GM23338 (cell line): ENCODE measurements around the gene MEMO1. TPM values are rescaled to one million over a fixed set of nuclear protein-coding genes. Genes with fewer than 3 reads are reported as not detected.

ENCODE experiments used
- ATAC-seq: fragments of 200-7000 bp; cut with Tn5 transposase; 3 replicates; pipeline ENCODE4 v1.9.1; 2020
- DNase-seq: peaks from one replicate; pipeline ENCODE4 v3.0.0-alpha.2; 2015; ENCODE audit warnings: low spot score
- H2AFZ ChIP-seq: fragments of 200-600 bp; sonication (generic); 2 replicates; pipeline ENCODE4 v1.8.0; 2016; ENCODE audit warnings: antibody characterized with exemption, mild to moderate bottlenecking, moderate library complexity
- H3F3A ChIP-seq: fragments of 200-600 bp; sonication (generic); replicated peaks from 2 replicates; pipeline ENCODE4 v1.8.0; 2017; ENCODE audit warnings: antibody characterized with exemption, mixed run types, low read depth
- H3K27ac ChIP-seq: fragments of 200-600 bp; sonication (generic); 2 replicates; pipeline ENCODE4 v1.6.1; 2016; ENCODE audit warnings: low read depth
- H3K27me3 ChIP-seq: fragments of 200-600 bp; sonication (generic); 2 replicates; pipeline ENCODE4 v1.8.0; 2016; ENCODE audit warnings: mild to moderate bottlenecking, mixed run types, moderate library complexity; ENCODE audit not compliant: insufficient read depth
- H3K36me3 ChIP-seq: fragments of 200-600 bp; sonication (generic); 2 replicates; pipeline ENCODE4 v1.8.0; 2016; ENCODE audit warnings: mild to moderate bottlenecking; ENCODE audit not compliant: insufficient read depth
- H3K4me1 ChIP-seq: fragments of 200-600 bp; sonication (generic); 2 replicates; pipeline ENCODE4 v1.8.0; 2016; ENCODE audit warnings: mild to moderate bottlenecking, moderate library complexity; ENCODE audit not compliant: insufficient read depth
- H3K4me2 ChIP-seq: fragments of 200-600 bp; sonication (generic); 2 replicates; pipeline ENCODE4 v1.7.1; 2017; ENCODE audit warnings: mixed run types
- H3K4me3 ChIP-seq: fragments of 200-600 bp; sonication (generic); 2 replicates; pipeline ENCODE4 v1.6.1; 2016; ENCODE audit warnings: mixed run types
- H3K79me2 ChIP-seq: fragments of 200-600 bp; sonication (generic); replicated peaks from 2 replicates; pipeline ENCODE4 v1.8.0; 2017; ENCODE audit warnings: mild to moderate bottlenecking; ENCODE audit not compliant: insufficient read depth
- H3K9me2 ChIP-seq: fragments of 200-600 bp; sonication (generic); 2 replicates; pipeline ENCODE4 v1.8.0; 2017; ENCODE audit not compliant: insufficient read depth
- H4K20me1 ChIP-seq: fragments of 200-600 bp; sonication (generic); replicated peaks from 2 replicates; pipeline ENCODE4 v1.8.0; 2017; ENCODE audit warnings: mild to moderate bottlenecking; ENCODE audit not compliant: insufficient read depth
- H3K27ac Mint-ChIP-seq: 2 replicates; pipeline ENCODE4 v1.8.0; 2020; ENCODE audit warnings: inconsistent platforms, mild to moderate bottlenecking, moderate library complexity, mixed read lengths
- H3K27me3 Mint-ChIP-seq: 3 replicates; pipeline ENCODE4 v1.8.0; 2022; ENCODE audit warnings: low read depth, mild to moderate bottlenecking, moderate library complexity, mixed read lengths, inconsistent platforms; ENCODE audit not compliant: insufficient read depth, poor library complexity
- H3K36me3 Mint-ChIP-seq: 3 replicates; pipeline ENCODE4 v1.8.0; 2021; ENCODE audit warnings: low read depth, mild to moderate bottlenecking, inconsistent platforms, moderate library complexity, mixed read lengths
- H3K4me1 Mint-ChIP-seq: 3 replicates; pipeline ENCODE4 v1.8.0; 2020; ENCODE audit warnings: mild to moderate bottlenecking, inconsistent platforms, mixed read lengths
- H3K4me3 Mint-ChIP-seq: 3 replicates; pipeline ENCODE4 v1.8.0; 2021; ENCODE audit warnings: moderate library complexity, mild to moderate bottlenecking, inconsistent platforms, mixed read lengths
- H3K9me3 Mint-ChIP-seq: 3 replicates; pipeline ENCODE4 v1.8.0; 2020; ENCODE audit warnings: moderate library complexity, mild to moderate bottlenecking, inconsistent platforms, mixed read lengths
- CREB1 ChIP-seq: fragments of 250-450 bp; sonication (Bioruptor Pico); IDR thresholded peaks from 2 replicates; pipeline ENCODE4 v1.5.0; 2020; ENCODE audit warnings: low read depth, mild to moderate bottlenecking, moderate library complexity
- CTCF ChIP-seq, 2 experiments: fragments of 200-600 bp in 1 of 2; sonication (generic) in 1 of 2; conservative IDR thresholded peaks; 2 replicates each; pipeline versions ENCODE4 v1.5.1 to v1.6.1; 2016 to 2017; ENCODE audit warnings: antibody characterized with exemption in 2 of 2, low read depth in 2 of 2, mild to moderate bottlenecking in 2 of 2, moderate library complexity in 1 of 2
- ETS1 ChIP-seq: IDR thresholded peaks from 2 replicates; pipeline ENCODE4 v1.6.1; 2016; ENCODE audit warnings: antibody characterized with exemption
- EZH2 ChIP-seq: fragments of 200-600 bp; sonication (generic); IDR thresholded peaks from one replicate; pipeline ENCODE4 v1.8.0; 2017; ENCODE audit warnings: antibody characterized with exemption, mild to moderate bottlenecking, low read depth; ENCODE audit not compliant: unreplicated experiment
- EZH2phosphoT487 ChIP-seq: fragments of 200-600 bp; sonication (generic); IDR thresholded peaks from one replicate; pipeline ENCODE4 v1.8.1; 2018; ENCODE audit warnings: antibody characterized with exemption; ENCODE audit not compliant: unreplicated experiment
- JUNB ChIP-seq: IDR thresholded peaks from one replicate; pipeline ENCODE4 v1.6.1; 2016; ENCODE audit warnings: antibody characterized with exemption; ENCODE audit not compliant: unreplicated experiment
- NANOG ChIP-seq: IDR thresholded peaks from 2 replicates; pipeline ENCODE4 v1.6.1; 2016; ENCODE audit warnings: antibody characterized with exemption, borderline replicate concordance
- POLR2AphosphoS5 ChIP-seq: IDR thresholded peaks from 2 replicates; pipeline ENCODE4 v1.6.1; 2016; ENCODE audit warnings: antibody characterized with exemption, low read depth
- REST ChIP-seq: IDR thresholded peaks from one replicate; pipeline ENCODE4 v1.6.1; 2018; ENCODE audit warnings: antibody characterized with exemption; ENCODE audit not compliant: unreplicated experiment
- STAT1 ChIP-seq: IDR thresholded peaks from one replicate; pipeline ENCODE4 v1.6.1; 2016; ENCODE audit warnings: antibody characterized with exemption; ENCODE audit not compliant: unreplicated experiment
- ZNF114 ChIP-seq: fragments of 250-450 bp; sonication (Bioruptor Pico); IDR thresholded peaks from 2 replicates; pipeline ENCODE4 v1.5.0; 2020; ENCODE audit warnings: mild to moderate bottlenecking, moderate library complexity
- ZNF331 ChIP-seq: fragments of 250-450 bp; sonication (Bioruptor Pico); IDR thresholded peaks from 2 replicates; pipeline ENCODE4 v1.5.0; 2020; ENCODE audit warnings: low read depth, mild to moderate bottlenecking, moderate library complexity
- polyA plus RNA-seq: library from polyadenylated mRNA; unstranded; fragments of >200 nt; fragmentation: Nextera tagmentation; extraction: Ambion mirVana; gene quantifications from 2 replicates; pipeline ENCODE4 v1.2.1, GENCODE V29; 2016
- total RNA-seq: library from RNA; depleted of rRNA; stranded (reverse); fragments of >200 nt; shearing (Covaris generic); gene quantifications from 2 replicates; pipeline ENCODE4 v1.2.3, GENCODE V29; 2014

MEMO1 gene
- total and polyA plus RNA-seq, 2 experiments from 2014 or later, result 39.1 to 67.0 TPM

DNA sequence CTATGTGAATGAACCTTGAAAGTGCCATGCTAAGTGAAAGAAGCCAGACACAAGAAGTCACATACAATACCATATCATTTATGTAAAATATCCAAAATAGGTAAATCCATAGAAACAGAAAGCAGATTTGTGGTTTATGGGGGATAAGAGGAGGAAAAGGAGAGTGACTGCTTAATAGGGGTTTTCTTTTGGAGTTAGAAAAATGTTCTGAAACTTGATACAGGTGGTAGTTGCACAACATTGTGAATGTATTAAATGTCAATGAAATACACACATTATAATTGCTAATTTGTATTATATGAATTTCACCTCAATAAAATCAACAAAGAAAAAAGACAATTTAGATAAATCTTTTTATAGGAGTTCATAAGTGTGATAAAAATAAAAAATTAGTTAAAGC is 37.1 kb downstream of the MEMO1 start (continued):
- TF ChIP-seq REST (no peak), JUNB (no peak), ZNF331 (CRISPR knock-in tag) (no peak), CTCF (conservative IDR thresholded peaks at IDR 0.05; ENCODE audit: low read depth in 2 of 2) (no peak)

GRCh38 chr2:31972059-31972458 is 38.7 kb downstream of the MEMO1 start:
- Histone ChIP-seq H2AFZ (no peak overlapping the region), H3K79me2 (peaks cover 99% of the 10 kb centered on the region), H3K27ac (no peak overlapping the region), H3K27me3 (no peaks in the 10 kb centered on the region), H3K4me3 (no peak overlapping the region), H3F3A (no peaks in the 10 kb centered on the region), H3K9me2 (no peaks in the 10 kb centered on the region), H3K36me3 (no peaks in the 10 kb centered on the region), H4K20me1 (peaks cover 25% of the 10 kb centered on the region; the same call in 1 of the 2 replicates), H3K4me2 (no peak overlapping the region), H3K4me1 (no peaks in the 10 kb centered on the region; the same call in 1 of the 2 replicates)
- H3K4me3 Mint-ChIP-seq, result no peak overlapping the region
- no peaks in the 10 kb centered on the region for H3K9me3 Mint-ChIP-seq
- ATAC-seq, result no peak
- H3K27me3 Mint-ChIP-seq, result peaks cover 3% of the 10 kb centered on the region
- H3K27ac Mint-ChIP-seq, result no peak overlapping the region
- H3K4me1 Mint-ChIP-seq, result no peaks in the 10 kb centered on the region
- DNase-seq, result no peak
- H3K36me3 Mint-ChIP-seq, result no peaks in the 10 kb centered on the region
- no peak for TF ChIP-seq NANOG
- no peak for TF ChIP-seq REST
- no peak for TF ChIP-seq ZNF331 (CRISPR knock-in tag)
- no peak for TF ChIP-seq CTCF (conservative IDR thresholded peaks at IDR 0.05; ENCODE audit: low read depth in 2 of 2)
- TF ChIP-seq EZH2phosphoT487, result no peak
- TF ChIP-seq CREB1 (CRISPR knock-in tag), result no peak
- no peak for TF ChIP-seq ZNF114 (CRISPR knock-in tag)
- no peak for TF ChIP-seq ETS1
- TF ChIP-seq STAT1, result no peak
- TF ChIP-seq JUNB, result no peak
- no peak for TF ChIP-seq POLR2AphosphoS5
- no peak for TF ChIP-seq EZH2
